Psoas muscle (tissue), 8 donors: ENCODE data around the gene HCAR1. TPM values are rescaled to one million over a fixed set of nuclear protein-coding genes. Genes with fewer than 3 reads are reported as not detected.
"Not testable (repeated sequence)": the region's sequence is repeated elsewhere in the genome, so short reads cannot be mapped to it uniquely, and the experiment has no call there.

Experiments used
- ATAC-seq, 4 donors: fragments of 200-7000 bp; cut with Tn5 transposase; one replicate each; pipeline ENCODE4 v1.9.1; 2020; ENCODE audit warnings: moderate library complexity in 3 of 4, mild to moderate bottlenecking in 2 of 4
- DNase-seq, 2 donors: peaks; one replicate each; pipeline ENCODE4 v3.0.0-alpha.2; 2020
- H3K27ac ChIP-seq: fragments of 200-600 bp; one replicate; pipeline ENCODE4 v1.8.0; 2022
- H3K27me3 ChIP-seq, 3 donors: fragments of 200-600 bp in 1 of 3; one replicate each; pipeline versions ENCODE4 v1.6.1 to v1.8.0; 2013 to 2022; ENCODE audit warnings: low read length in 2 of 3, mild to moderate bottlenecking in 2 of 3, moderate library complexity in 1 of 3; ENCODE audit not compliant: insufficient read depth in 3 of 3
- H3K36me3 ChIP-seq, 2 donors: fragments of 200-600 bp in 1 of 2; one replicate each; pipeline versions ENCODE4 v1.6.1 to v1.8.0; 2013 to 2022; ENCODE audit warnings: low read depth in 1 of 2, mild to moderate bottlenecking in 1 of 2, moderate library complexity in 1 of 2; ENCODE audit not compliant: insufficient read depth in 1 of 2
- H3K4me1 ChIP-seq: fragments of 200-600 bp; one replicate; pipeline ENCODE4 v1.8.0; 2022
- H3K4me3 ChIP-seq: fragments of 200-600 bp; one replicate; pipeline ENCODE4 v1.8.0; 2022; ENCODE audit warnings: mild to moderate bottlenecking
- H3K9me3 ChIP-seq: fragments of 200-600 bp; one replicate; pipeline ENCODE4 v1.8.0; 2022
- WGBS, 3 donors: extraction: QIAGEN DNeasy Blood & Tissue Kit; methylation state at CpG; one replicate each; pipeline versions ENCODE4 v1.1.6 to v1.1.7; 2013; 5-methylcytosine and 5-hydroxymethylcytosine counted together
- intact Hi-C, 2 donors: fragments of 100-400 bp; cut with DNase I; formaldehyde crosslinking; loops; one replicate each; pipeline versions ENCODE4 v1.11.0 to v1.14.2; 2022
- polyA plus RNA-seq, 3 donors: library from polyadenylated mRNA; stranded (reverse); fragments of 200-250 nt; gene quantifications; one replicate each; pipeline ENCODE4 v1.2.3, GENCODE V29; 2013
- total RNA-seq, 4 donors: library from RNA; stranded (reverse); fragmentation: NEBNext Ultra II Directional in 2 of 4; extraction: Animal tissue kit (Norgen Biotek cat#: 25700) in 2 of 4; gene quantifications; one replicate each; pipeline versions ENCODE4 v1.2.1 to v1.2.4, GENCODE V29; 2021 to 2023
- TF ChIP-seq, protein P1 (sequence below): fragments of 200-600 bp; IDR thresholded peaks from one replicate; pipeline ENCODE4 v1.8.0; 2022; ENCODE audit warnings: antibody characterized with exemption
- donor health status: healthy with polysubstance abuse.
- donor health status: DM: no; HTN: no; CAD: no; lungs with moderate emphysema.
- donor health status: Bipolar disorder and iron deficiency.
- donor health status: healthy.
- donor health status: DM: yes; HTN: yes; CAD: no.
- donor health status: DM: no; HTN: no; CAD: no.
- donor health status: DM: no; HTN: no; CAD: no.
- donor health status: DM: yes; HTN: yes; CAD: no.

Gene HCAR1
- total and polyA plus RNA-seq, 7 donors = 0.01 to 0.13 (median 0.05) TPM; not detected in 1

GRCh38 chr12:122709287-122709686 is 21.4 kb downstream of the HCAR1 start:
- H3K36me3 ChIP-seq, H3K27me3 ChIP-seq, H3K27ac ChIP-seq, ATAC-seq, H3K9me3 ChIP-seq, H3K4me1 ChIP-seq, DNase-seq, intact Hi-C loops, H3K4me3 ChIP-seq: not testable (repeated sequence)
- no CpG with 5 or more reads among the region's 3 CpGs for WGBS, 3 donors

DNA sequence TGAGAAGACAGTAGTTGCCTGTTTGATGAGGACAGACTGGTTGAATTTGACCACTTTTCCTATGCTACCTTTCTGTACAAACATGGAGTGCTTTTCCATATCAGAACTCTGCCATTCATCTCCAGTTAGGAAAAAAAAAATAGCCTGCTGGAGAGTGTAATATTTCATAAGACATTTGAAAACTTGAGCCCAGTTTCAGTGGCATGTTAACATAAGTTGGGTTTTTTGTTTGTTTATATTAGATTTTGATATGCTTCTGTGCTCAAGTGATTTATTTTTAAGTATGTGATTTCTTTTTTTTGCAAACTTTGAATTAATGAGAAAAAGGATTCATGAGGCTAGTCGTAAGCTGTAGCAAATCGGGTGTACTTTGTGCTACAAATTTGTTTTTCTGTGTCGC is 26.8 kb downstream of the HCAR1 start:
- intact Hi-C loops, DNase-seq, H3K4me1 ChIP-seq, ATAC-seq, H3K36me3 ChIP-seq, H3K27ac ChIP-seq, H3K9me3 ChIP-seq, H3K4me3 ChIP-seq, H3K27me3 ChIP-seq: not testable (repeated sequence)
- 81 to 91% (median 89%) methylated on average over 3 of the region's 3 CpGs for WGBS, 3 donors

- not testable (repeated sequence) for DNase-seq, ATAC-seq
- 88 to 91% (median 89%) methylated on average over 22 of the region's 22 CpGs for WGBS, 3 donors
These were observed 27.6 kb downstream of the HCAR1 start, which contains the start of gene HCAR2 for GRCh38 chr12:122702890-122703611. HCAR2 (minus strand) TSS chr12:122703357; CDS start chr12:122703283, 74 bp downstream.

DNA sequence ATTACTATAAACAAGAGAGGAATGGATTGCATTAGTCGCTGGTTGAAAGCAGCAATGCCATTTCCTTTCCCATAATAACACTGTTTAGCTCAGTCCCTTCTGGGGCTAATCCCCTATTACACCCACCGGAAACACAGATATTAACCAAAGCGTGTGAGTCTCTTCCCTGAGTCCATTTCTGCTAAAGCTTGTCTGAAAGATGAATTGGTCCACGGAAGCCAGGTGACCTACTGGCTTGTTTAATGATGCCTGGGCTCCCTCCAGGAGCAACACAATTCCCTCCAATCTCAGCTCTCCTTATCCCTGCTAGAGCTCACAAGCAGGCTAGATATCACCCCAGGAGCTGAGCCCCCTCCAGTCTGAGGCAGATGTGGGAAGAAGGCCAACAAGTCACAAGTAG is 29.2 kb downstream of the HCAR1 start:
- intact Hi-C loops, H3K4me3 ChIP-seq: not testable (repeated sequence)

More at GRCh38 chr12:122702890-122703611, 27.6 kb downstream of the HCAR1 start, which contains the start of gene HCAR2:
- H3K4me1 ChIP-seq, H3K9me3 ChIP-seq, H3K36me3 ChIP-seq, H3K4me3 ChIP-seq, H3K27ac ChIP-seq, H3K27me3 ChIP-seq, intact Hi-C loops: not testable (repeated sequence)

DNA sequence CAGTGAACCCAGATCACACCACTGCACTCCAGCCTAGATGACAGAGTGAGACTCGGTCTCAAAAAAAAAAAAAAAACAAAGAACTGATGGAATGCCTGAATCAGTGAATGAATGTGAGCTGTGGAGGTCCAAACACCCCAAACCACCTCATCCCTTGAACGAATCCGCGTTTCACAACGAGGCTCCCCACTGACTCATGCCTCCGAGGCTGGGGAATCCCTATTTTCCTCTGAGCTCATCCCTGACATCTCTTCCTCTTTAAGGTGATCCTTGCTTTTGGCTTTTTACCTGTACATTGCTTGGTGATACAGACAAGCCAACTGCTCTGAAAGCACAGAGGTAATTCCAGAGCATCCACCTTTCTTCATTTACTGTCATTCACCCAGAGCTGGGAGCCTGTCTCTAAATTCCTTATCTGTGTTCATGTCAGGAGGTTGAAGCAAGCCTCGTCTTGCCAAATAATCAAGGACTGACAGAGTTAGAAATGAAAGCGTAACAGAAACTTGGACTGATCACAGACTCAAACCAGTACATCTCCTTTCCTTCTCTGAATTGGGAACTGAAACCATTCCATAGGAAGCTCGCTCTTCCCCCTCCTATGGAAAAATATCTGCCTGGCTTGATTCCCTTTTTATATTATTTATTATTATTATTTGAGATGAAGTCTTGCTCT is 30.5 kb downstream of the HCAR1 start:
- H3K36me3 ChIP-seq, H3K4me1 ChIP-seq, intact Hi-C loops, H3K27me3 ChIP-seq, H3K27ac ChIP-seq, ATAC-seq, H3K4me3 ChIP-seq, H3K9me3 ChIP-seq, DNase-seq: not testable (repeated sequence)
- 84 to 90% methylated on average over 1 to 2 of the region's 9 CpGs; no CpG with 5 or more reads in 1 of the 3 donors for WGBS, 3 donors

More for the DNA sequence above, 29.2 kb downstream of the HCAR1 start:
- not testable (repeated sequence) for H3K27ac ChIP-seq, H3K4me1 ChIP-seq, ATAC-seq, H3K9me3 ChIP-seq, DNase-seq, H3K27me3 ChIP-seq, H3K36me3 ChIP-seq
- 27 to 49% (median 46%) methylated on average over 4 of the region's 4 CpGs for WGBS, 3 donors

DNA sequence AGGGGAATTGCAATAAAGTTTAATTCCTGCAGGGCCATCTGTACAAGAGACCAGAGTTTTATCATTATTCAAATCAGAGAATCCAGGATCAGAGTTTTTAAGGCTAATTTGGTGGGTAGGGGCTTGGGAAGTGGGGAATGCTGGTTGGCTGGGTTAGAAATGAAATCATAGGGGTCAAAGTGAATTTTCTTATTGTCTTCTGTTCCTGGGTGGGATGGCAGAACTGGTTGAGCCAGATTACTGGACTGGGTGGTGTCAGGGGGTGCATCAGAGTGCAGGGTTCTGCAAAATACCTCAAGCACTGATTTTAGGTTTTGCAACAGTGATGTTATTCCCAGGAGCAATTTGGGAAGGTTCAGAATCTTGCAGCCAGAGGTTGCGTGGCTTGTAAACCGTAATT is 33.7 kb downstream of the HCAR1 start:
- intact Hi-C loops, H3K9me3 ChIP-seq, H3K4me3 ChIP-seq, ATAC-seq, H3K27me3 ChIP-seq, H3K4me1 ChIP-seq, H3K27ac ChIP-seq, H3K36me3 ChIP-seq, DNase-seq: not testable (repeated sequence)
- WGBS, 3 donors = 82 to 89% (median 84%) methylated on average over 2 of the region's 2 CpGs

- Histone ChIP-seq H3K27me3 (no peaks in the 10 kb centered on the region), H3K4me3 (no peak overlapping the region), H3K27ac (no peak overlapping the region), H3K9me3 (no peaks in the 10 kb centered on the region), H3K4me1 (no peaks in the 10 kb centered on the region), H3K36me3 (no peaks in the 10 kb centered on the region)
- TF ChIP-seq, protein P1, sequence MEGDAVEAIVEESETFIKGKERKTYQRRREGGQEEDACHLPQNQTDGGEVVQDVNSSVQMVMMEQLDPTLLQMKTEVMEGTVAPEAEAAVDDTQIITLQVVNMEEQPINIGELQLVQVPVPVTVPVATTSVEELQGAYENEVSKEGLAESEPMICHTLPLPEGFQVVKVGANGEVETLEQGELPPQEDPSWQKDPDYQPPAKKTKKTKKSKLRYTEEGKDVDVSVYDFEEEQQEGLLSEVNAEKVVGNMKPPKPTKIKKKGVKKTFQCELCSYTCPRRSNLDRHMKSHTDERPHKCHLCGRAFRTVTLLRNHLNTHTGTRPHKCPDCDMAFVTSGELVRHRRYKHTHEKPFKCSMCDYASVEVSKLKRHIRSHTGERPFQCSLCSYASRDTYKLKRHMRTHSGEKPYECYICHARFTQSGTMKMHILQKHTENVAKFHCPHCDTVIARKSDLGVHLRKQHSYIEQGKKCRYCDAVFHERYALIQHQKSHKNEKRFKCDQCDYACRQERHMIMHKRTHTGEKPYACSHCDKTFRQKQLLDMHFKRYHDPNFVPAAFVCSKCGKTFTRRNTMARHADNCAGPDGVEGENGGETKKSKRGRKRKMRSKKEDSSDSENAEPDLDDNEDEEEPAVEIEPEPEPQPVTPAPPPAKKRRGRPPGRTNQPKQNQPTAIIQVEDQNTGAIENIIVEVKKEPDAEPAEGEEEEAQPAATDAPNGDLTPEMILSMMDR = no peak
- no peak for ATAC-seq
- intact Hi-C loops = no loop called here
- no peak for DNase-seq
- WGBS, 3 donors = 81 to 83% (median 82%) methylated on average over 3 of the region's 3 CpGs
These were observed 39.1 kb downstream of the HCAR1 start for GRCh38 chr12:122691566-122691965.
